ENCODE measurements around the gene CEP162.
"Not testable (repeated sequence)": the region's sequence is repeated elsewhere in the genome, so short reads cannot be mapped to it uniquely, and the experiment has no call there.

CEP162 gene

DNA sequence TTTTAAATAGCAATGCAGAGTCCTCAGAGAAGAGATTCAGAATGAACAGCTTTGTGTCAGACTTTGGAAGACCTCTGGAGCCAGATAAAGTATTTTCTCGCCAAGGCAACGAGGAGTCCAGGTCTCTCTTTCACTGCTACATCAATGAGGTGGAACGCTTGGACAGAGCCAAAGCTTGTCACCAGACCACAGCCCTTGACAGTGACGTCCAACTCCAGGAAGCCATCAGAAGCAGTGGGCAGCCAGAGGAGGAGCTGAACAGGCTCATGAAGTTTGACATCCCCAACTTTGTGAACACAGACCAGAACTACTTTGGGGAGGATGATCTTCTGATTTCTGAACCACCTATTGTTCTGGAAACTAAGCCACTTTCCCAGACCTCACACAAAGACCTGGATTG, 138.4 kb downstream of the CEP162 start:
- in situ Hi-C loops (cut with HindIII; ENCODE audit: low sequenced_read_pairs), result no loop called here

GRCh38 chr6:84086545-84087429, 140.7 kb downstream of the CEP162 start:
- in situ Hi-C loops (cut with HindIII; ENCODE audit: low sequenced_read_pairs), result no loop called here

- in situ Hi-C loops (cut with HindIII; ENCODE audit: low sequenced_read_pairs), result no loop called here
Observed at GRCh38 chr6:84086056-84086455, 141.4 kb downstream of the CEP162 start.

- in situ Hi-C loops (cut with HindIII; ENCODE audit: low sequenced_read_pairs), result not testable (repeated sequence)
Observed at GRCh38 chr6:84084705-84085104, 142.7 kb downstream of the CEP162 start.

GRCh38 chr6:84082689-84083265, 144.7 kb downstream of the CEP162 start:
- in situ Hi-C loops (cut with HindIII; ENCODE audit: low sequenced_read_pairs), result no loop called here

GRCh38 chr6:84081222-84081621, 146.2 kb downstream of the CEP162 start:
- in situ Hi-C loops (cut with HindIII; ENCODE audit: low sequenced_read_pairs), result no loop called here

DNA sequence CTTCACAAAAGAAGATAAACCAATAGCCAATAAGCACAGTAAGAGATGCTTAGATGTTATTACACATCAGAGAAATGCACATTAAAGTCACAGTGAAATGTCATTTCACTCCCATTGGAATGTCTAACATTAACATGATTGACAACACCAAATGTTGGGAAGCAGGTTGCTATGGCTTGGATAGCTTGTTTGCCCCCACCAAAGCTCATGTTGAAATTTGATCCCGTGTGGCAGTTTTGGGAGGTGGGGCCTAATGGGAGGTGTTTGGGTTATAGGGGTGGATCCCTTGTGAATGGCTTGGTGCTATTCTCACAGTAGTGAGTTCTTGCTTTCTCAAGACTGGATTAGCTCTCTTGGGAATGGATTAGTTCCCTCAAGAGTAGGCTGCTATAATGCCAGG, 149.1 kb downstream of the CEP162 start:
- in situ Hi-C loops (cut with HindIII; ENCODE audit: low sequenced_read_pairs), result no loop called here

DNA sequence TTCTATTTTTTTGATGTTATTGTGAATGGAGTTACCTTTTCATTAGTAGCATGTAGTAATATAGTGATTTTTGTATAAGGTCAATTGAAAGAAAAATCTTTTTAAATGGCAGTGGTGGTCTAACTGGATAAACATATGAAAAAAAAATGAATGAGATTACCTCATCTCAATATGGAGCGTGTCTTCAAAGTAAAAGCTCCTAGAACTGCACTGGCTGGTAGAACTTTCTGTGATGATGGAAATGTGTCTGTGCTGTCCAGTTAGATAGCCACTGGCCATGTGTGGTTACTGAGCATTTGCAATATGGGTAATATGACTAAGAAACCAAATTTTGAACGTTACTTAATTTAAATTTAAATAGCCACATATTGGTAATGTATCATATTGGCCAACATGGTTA, 149.8 kb downstream of the CEP162 start:
- in situ Hi-C loops (cut with HindIII; ENCODE audit: low sequenced_read_pairs), result no loop called here

GRCh38 chr6:84074988-84075781, 152.3 kb downstream of the CEP162 start:
- in situ Hi-C loops (cut with HindIII; ENCODE audit: low sequenced_read_pairs), result no loop called here

Data from DLD1 (cell line).